K562 (cell line): ENCODE measurements around the gene BCAR3. TPM values are rescaled to one million over a fixed set of nuclear protein-coding genes. Genes with fewer than 3 reads are reported as not detected.

Source experiments
- ATAC-seq: fragments of 200-7000 bp; cut with Tn5 transposase; 3 replicates; pipeline ENCODE4 v1.9.1; 2020; ENCODE audit warnings: moderate library complexity
- BruUV-seq: library from RNA; stranded (reverse); fragments of 400-500 nt; replicated peaks from 2 replicates; lab custom pipeline; 2021; lab: Mats Ljungman, UMichigan
- CTCF ChIA-PET: fragments of 300-600 bp; formaldehyde crosslinking; extraction: SDS; loops from one replicate; lab custom pipeline; 2021; ENCODE audit warnings: low intra/inter-chr PET ratio; lab: Yijun Ruan, JAX
- POLR2A ChIA-PET: fragments of 300-600, 350-650 bp; sonication (Branson Sonifier 250); formaldehyde crosslinking; extraction: SDS; loops from one replicate; lab custom pipeline; 2021; ENCODE audit warnings: antibody characterized with exemption, inconsistent platforms; lab: Yijun Ruan, JAX
- DNase-seq, 4 experiments: peaks; one replicate each; pipeline versions ENCODE4 v3.0.0 to v3.0.0-alpha.2; 2011 to 2018; ENCODE audit warnings: low spot score in 3 of 4, mixed read lengths in 3 of 4; ENCODE audit errors: extremely low read depth in 1 of 4
- FAIRE-seq: peaks from 2 replicates; lab custom pipeline; 2011; peaks lifted over from hg19 to GRCh38; lab: Jason Lieb, UNC
- H2AFZ ChIP-seq: 2 replicates; pipeline ENCODE4 v1.6.0; 2011; ENCODE audit warnings: low read depth, low read length, control low read depth, inconsistent platforms
- H3K27ac ChIP-seq: fragments of 200-600 bp; 3 replicates; pipeline ENCODE4 v1.8.0; 2011; ENCODE audit warnings: low read depth, mild to moderate bottlenecking, control low read depth, inconsistent platforms, low read length, moderate library complexity, mixed read lengths; ENCODE audit errors: extremely low read depth
- H3K27me3 ChIP-seq, 2 experiments: fragments of 300-600 bp in 1 of 2; 2 replicates in 1 of 2; 3 replicates in 1 of 2; pipeline versions ENCODE4 v1.6.0 to v1.8.0; 2011; ENCODE audit warnings: inconsistent platforms in 2 of 2, low read length in 2 of 2, mild to moderate bottlenecking in 1 of 2, mixed read lengths in 1 of 2, moderate library complexity in 1 of 2; ENCODE audit not compliant: control insufficient read depth in 2 of 2, insufficient read depth in 2 of 2
- H3K36me3 ChIP-seq: fragments of 300-600 bp; 3 replicates; pipeline ENCODE4 v1.8.0; 2011; ENCODE audit warnings: mild to moderate bottlenecking, low read length, inconsistent platforms; ENCODE audit not compliant: control insufficient read depth, insufficient read depth
- H3K4me1 ChIP-seq, 2 experiments: fragments of 200-600 bp in 1 of 2; replicated peaks in 1 of 2; 2 replicates in 1 of 2; 3 replicates in 1 of 2; pipeline versions ENCODE4 v1.5.1 to v1.8.0; 2011; ENCODE audit warnings: inconsistent platforms in 2 of 2, low read length in 2 of 2, mild to moderate bottlenecking in 1 of 2, mixed read lengths in 1 of 2, moderate library complexity in 1 of 2; ENCODE audit not compliant: control insufficient read depth in 2 of 2, insufficient read depth in 2 of 2
- H3K4me2 ChIP-seq: 2 replicates; pipeline ENCODE4 v1.6.1; 2011; ENCODE audit warnings: low read length, control low read depth, inconsistent platforms, mixed read lengths; ENCODE audit not compliant: insufficient read depth
- H3K4me3 ChIP-seq: fragments of 200-600 bp; sonication (generic), shearing (Covaris generic); 2 replicates; pipeline ENCODE4 v1.5.1; 2016; ENCODE audit warnings: control low read depth, inconsistent platforms
- H3K79me2 ChIP-seq: fragments of 200-600 bp; 3 replicates; pipeline ENCODE4 v1.8.0; 2011; ENCODE audit warnings: low read length, inconsistent platforms; ENCODE audit not compliant: control insufficient read depth, insufficient read depth
- H3K9ac ChIP-seq, 2 experiments: 2 replicates each; pipeline versions ENCODE4 v1.6.0 to v1.6.1; 2011; ENCODE audit warnings: low read depth in 2 of 2, low read length in 2 of 2, control low read depth in 1 of 2, inconsistent platforms in 1 of 2, mild to moderate bottlenecking in 1 of 2, mixed read lengths in 1 of 2; ENCODE audit not compliant: insufficient read depth in 1 of 2
- H3K9me1 ChIP-seq: one replicate; pipeline ENCODE4 v1.6.0; 2011; ENCODE audit warnings: inconsistent platforms, mild to moderate bottlenecking, low read length, moderate library complexity; ENCODE audit not compliant: control insufficient read depth, insufficient read depth
- H3K9me3 ChIP-seq: replicated peaks from 2 replicates; pipeline ENCODE4 v1.5.1; 2011; ENCODE audit warnings: low read depth, low read length, inconsistent platforms; ENCODE audit not compliant: control insufficient read depth, insufficient read depth
- H4K20me1 ChIP-seq: replicated peaks from 2 replicates; pipeline ENCODE4 v1.6.1; 2011; ENCODE audit warnings: low read length, inconsistent platforms, mixed read lengths; ENCODE audit not compliant: control insufficient read depth, insufficient read depth
- BACH1 ChIP-seq: fragments of 200-800 bp; sonication (Bioruptor generic); IDR thresholded peaks from 2 replicates; pipeline ENCODE4 v1.6.1; 2016; ENCODE audit warnings: missing genetic modification characterization, missing compliant biosample characterization
- FIP1L1 ChIP-seq: fragments of 200-400 bp; formaldehyde crosslinking; IDR thresholded peaks from 2 replicates; pipeline ENCODE4 v1.6.1; 2018; ENCODE audit warnings: mild to moderate bottlenecking, low read depth, low read length; ENCODE audit not compliant: poor library complexity, severe bottlenecking
- HCFC1 ChIP-seq: IDR thresholded peaks from 2 replicates; pipeline ENCODE4 v1.6.1; 2012; ENCODE audit warnings: low read depth, low read length, improper control_type of control experiment
- MXD1 ChIP-seq: fragments of 250-450 bp; sonication (Bioruptor Pico); IDR thresholded peaks from 2 replicates; pipeline ENCODE4 v1.8.0; 2021; ENCODE audit warnings: borderline replicate concordance, mild to moderate bottlenecking, moderate library complexity; ENCODE audit not compliant: poor library complexity, severe bottlenecking
- RBM34 ChIP-seq: fragments of 200-400 bp; formaldehyde crosslinking; IDR thresholded peaks from 2 replicates; pipeline ENCODE4 v1.6.1; 2018; ENCODE audit warnings: low read length, borderline replicate concordance; ENCODE audit not compliant: insufficient read depth
- TARDBP ChIP-seq: fragments of 450-650 bp; IDR thresholded peaks from 2 replicates; pipeline ENCODE4 v1.6.1; 2016
- YY1 ChIP-seq, 3 experiments: IDR thresholded peaks; 2 replicates each; pipeline ENCODE4 v1.6.1; 2011; ENCODE audit warnings: low read length in 2 of 3, mild to moderate bottlenecking in 2 of 3, moderate library complexity in 2 of 3, borderline replicate concordance in 1 of 3, control low read depth in 1 of 3, low read depth in 1 of 3; ENCODE audit not compliant: insufficient read depth in 3 of 3, insufficient replicate concordance in 2 of 3, control insufficient read depth in 1 of 3, insufficient read length in 1 of 3; ENCODE audit errors: extremely low read depth in 1 of 3
- ZNF121 ChIP-seq: sonication (generic); formaldehyde crosslinking; conservative IDR thresholded peaks from 2 replicates; pipeline ENCODE4 v1.8.0; 2022; ENCODE audit warnings: missing genetic modification reagents
- ZNF212 ChIP-seq: fragments of 450-650 bp; formaldehyde crosslinking; IDR thresholded peaks from 2 replicates; pipeline ENCODE4 v1.4.0; 2020; ENCODE audit warnings: mild to moderate bottlenecking
- ZNF57 ChIP-seq: fragments of 450-650 bp; formaldehyde crosslinking; IDR thresholded peaks from 2 replicates; pipeline ENCODE4 v1.4.0; 2020; ENCODE audit warnings: mild to moderate bottlenecking, moderate library complexity
- WGBS: fragments of 100-300 bp; shearing (Covaris generic); methylation state at CpG from one replicate; pipeline ENCODE4 v1.1.6; 2016; ENCODE audit warnings: low coverage, mixed read lengths; ENCODE audit not compliant: insufficient coverage; ENCODE audit errors: missing lambda C conversion rate; 5-methylcytosine and 5-hydroxymethylcytosine counted together
- in situ Hi-C: fragments of 300-500 bp; cut with MboI; formaldehyde crosslinking; loops from 4 replicates; pipeline ENCODE4 v1.15.0; 2018; ENCODE audit warnings: inconsistent platforms, mixed read lengths
- intact Hi-C: fragments of 100-400 bp; cut with micrococcal nuclease; formaldehyde crosslinking; loops from 2 replicates; pipeline ENCODE4 v1.14.2; 2022
- polyA plus RNA-seq, 8 experiments: library from polyadenylated mRNA; depleted of rRNA in 4 of 8; stranded (reverse) in 5 of 8; unstranded in 3 of 8; fragments of >200 nt; fragmentation: Nextera tagmentation in 2 of 8; fragmentation: Illumina TruSeq in 1 of 8; extraction: Ambion mirVana in 2 of 8; extraction: Trizol in 1 of 8; gene quantifications; 2 replicates each; pipeline versions ENCODE4 v1.2.1 to v1.2.3, GENCODE V29; 2011 to 2014; ENCODE audit warnings: inconsistent platforms in 1 of 8, missing spikeins in 1 of 8
- total RNA-seq, 7 experiments: library from RNA; depleted of rRNA in 6 of 7; stranded (reverse); fragments of >200 nt in 6 of 7; fragmentation: Illumina TruSeq in 2 of 7; extraction: Trizol in 2 of 7; gene quantifications; 2 replicates each; pipeline versions ENCODE4 v1.2.1 to v1.2.3, GENCODE V29; 2011 to 2021; ENCODE audit warnings: low replicate concordance in 1 of 7

BCAR3 gene
- total and polyA plus RNA-seq, 9 of the 15 experiments (the other 6 are each of a cell fraction or from before 2014, with no cell fraction given), result 1.8 to 6.3 (median 3.8) TPM

- in situ Hi-C loops (no loop called here), intact Hi-C loops (no loop called here)
- Histone ChIP-seq H2AFZ (no peak overlapping the region), H3K27ac (no peak overlapping the region), H3K9ac (no peak overlapping the region), H3K79me2 (no peaks in the 10 kb centered on the region), H3K9me3 (no peaks in the 10 kb centered on the region), H3K36me3 (no peaks in the 10 kb centered on the region), H3K4me1 (no peaks in the 10 kb centered on the region), H3K27me3 (peaks cover 9 to 33% of the 10 kb centered on the region in 2 experiments; a peak in 4 of 5 replicates), H3K4me2 (no peak overlapping the region), H3K4me3 (no peak overlapping the region), H4K20me1 (no peaks in the 10 kb centered on the region), H3K9me1 (no peaks in the 10 kb centered on the region)
- ChIA-PET POLR2A (no interaction called here), CTCF (no interaction called here)
- TF ChIP-seq HCFC1 (no peak), YY1 (IDR thresholded peaks at IDR 0.05; ENCODE audit: borderline replicate concordance in 1 of 3, control insufficient read depth in 1 of 3, extremely low read depth in 1 of 3, insufficient read depth in 3 of 3, insufficient read length in 1 of 3, insufficient replicate concordance in 2 of 3, low read depth in 1 of 3, low read length in 2 of 3) (no peak), ZNF57 (CRISPR knock-in tag) (no peak), TARDBP (no peak), ZNF212 (no peak), RBM34 (no peak), ZNF121 (CRISPR knock-in tag) (no peak), BACH1 (tag) (no peak), MXD1 (CRISPR knock-in tag) (no peak), FIP1L1 (no peak)
- DNase-seq (no peak), ATAC-seq (no peak), FAIRE-seq (no peak)
- BruUV-seq, result no TSS peak
- 12% methylated on average over 7 of the region's 7 CpGs for WGBS
Observed at GRCh38 chr1:93652323-93652949, 29.2 kb downstream of the BCAR3 start.
